Adrenal gland (tissue), 12 donors: Measurements from ENCODE around the gene ZNHIT2. TPM values are rescaled to one million over a fixed set of nuclear protein-coding genes. Genes with fewer than 3 reads are reported as not detected.
A peak's percentile ranks its signal among the peaks of the same experiment; 100 is the strongest.

Experiments
- DNase-seq, 7 donors: peaks; one replicate each; pipeline ENCODE4 v3.0.0-alpha.2; 2019 to 2020
- H3K27ac ChIP-seq, 5 donors: fragments of 200-600 bp; sonication (generic) in 4 of 5; 1 replicate in 3 of 5; 2 replicates in 2 of 5; pipeline versions ENCODE4 v1.5.1 to v1.8.0; 2016 to 2020; ENCODE audit warnings: mild to moderate bottlenecking in 1 of 5
- H3K27me3 ChIP-seq: fragments of 200-600 bp; 2 replicates; pipeline ENCODE4 v1.8.0; 2021
- H3K36me3 ChIP-seq, 2 donors: fragments of 200-600 bp; replicated peaks in 1 of 2; 1 replicate in 1 of 2; 2 replicates in 1 of 2; pipeline versions ENCODE4 v1.5.1 to v1.8.0; 2018 to 2022
- H3K4me1 ChIP-seq, 2 donors: fragments of 200-600 bp; replicated peaks in 1 of 2; 1 replicate in 1 of 2; 2 replicates in 1 of 2; pipeline versions ENCODE4 v1.5.1 to v1.8.0; 2018 to 2021
- H3K4me3 ChIP-seq, 4 donors: fragments of 200-600 bp; sonication (generic) in 3 of 4; one replicate each; pipeline ENCODE4 v1.5.1; 2016 to 2018
- H3K9me3 ChIP-seq, 3 donors: fragments of 200-600 bp; sonication (generic) in 1 of 3; replicated peaks in 1 of 3; 1 replicate in 2 of 3; 2 replicates in 1 of 3; pipeline versions ENCODE4 v1.5.1 to v1.8.0; 2016 to 2021
- POLR2A ChIP-seq, 2 donors: fragments of 450-650 bp; IDR thresholded peaks; one replicate each; pipeline ENCODE4 v1.6.1; 2017; ENCODE audit warnings: antibody characterized with exemption in 2 of 2, mild to moderate bottlenecking in 2 of 2, moderate library complexity in 1 of 2
- WGBS, 4 donors: extraction: QIAGEN DNeasy Blood & Tissue Kit in 2 of 4; methylation state at CpG; one replicate each; pipeline versions ENCODE4 v1.1.5 to v1.1.7; 2013 to 2017; 5-methylcytosine and 5-hydroxymethylcytosine counted together
- intact Hi-C, 2 donors: fragments of 100-400 bp; cut with DNase I; formaldehyde crosslinking; loops; one replicate each; pipeline versions ENCODE4 v1.14.1 to v1.15.0; 2022 to 2023
- polyA plus RNA-seq, 3 donors: library from polyadenylated mRNA; stranded (reverse); fragments of 200-250 nt in 2 of 3; fragments of 350-450 nt in 1 of 3; fragmentation: Illumina TruSeq in 1 of 3; extraction: RNeasy Lipid Tissue Mini Kit (QIAGEN cat#74804) in 1 of 3; gene quantifications; one replicate each; pipeline ENCODE4 v1.2.3, GENCODE V29; 2013 to 2014
- total RNA-seq, 9 donors: library from RNA; depleted of rRNA in 4 of 9; stranded (reverse); fragments of >200 nt in 4 of 9; fragments of 120-200 nt in 1 of 9; fragmentation: NEBNext Ultra II Directional in 1 of 9; extraction: Animal tissue kit (Norgen Biotek cat#: 25700) in 1 of 9; gene quantifications; one replicate each; pipeline versions ENCODE4 v1.1.0 to v1.2.4, GENCODE V29; 2013 to 2023
- TF ChIP-seq, protein P1 (sequence below), 6 experiments: fragments of 450-650 bp in 4 of 6; fragments of 200-600 bp in 2 of 6; sonication (generic) in 1 of 6; IDR thresholded peaks; 1 replicate in 5 of 6; 2 replicates in 1 of 6; pipeline versions ENCODE4 v1.5.1 to v1.8.0; 2016 to 2021; ENCODE audit warnings: antibody characterized with exemption in 6 of 6, mild to moderate bottlenecking in 2 of 6, moderate library complexity in 1 of 6
- donor health status: healthy with polysubstance abuse.
- donor health status: Bipolar disorder and iron deficiency.
- donor health status: DM: yes; HTN: yes; CAD: no.
- donor health status: DM: no; HTN: no; CAD: no.
- donor health status: DM: no; HTN: no; CAD: no.
- donor health status: DM: yes; HTN: yes; CAD: no.

Gene ZNHIT2
- total and polyA plus RNA-seq, 12 donors = 0.48 to 39.8 (median 20.5) TPM

DNA sequence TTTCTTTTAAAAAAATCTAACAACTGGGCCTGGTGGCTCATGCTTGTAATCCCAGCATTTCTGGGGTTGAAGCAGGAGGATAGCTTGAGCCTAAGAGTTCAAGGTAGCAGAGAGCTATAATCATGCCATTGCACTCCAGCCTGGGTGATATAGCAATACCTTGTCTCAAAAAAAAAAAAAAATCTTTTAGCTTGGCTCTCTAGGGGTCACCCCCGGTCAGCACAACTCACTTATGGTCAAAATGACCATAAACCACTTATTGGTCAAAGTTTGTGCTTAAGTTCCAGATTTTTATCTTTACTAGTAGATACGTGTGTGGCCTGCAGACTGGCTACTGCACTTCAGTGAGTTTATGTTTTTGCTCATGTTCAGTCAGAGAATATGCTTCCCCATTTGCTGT is 46.2 kb upstream of the ZNHIT2 start:
- H3K27ac ChIP-seq = no peak overlapping the region
- no peaks in the 10 kb centered on the region for H3K4me1 ChIP-seq
- H3K36me3 ChIP-seq = no peaks in the 10 kb centered on the region
- DNase-seq = no peak
- TF ChIP-seq, protein P1, sequence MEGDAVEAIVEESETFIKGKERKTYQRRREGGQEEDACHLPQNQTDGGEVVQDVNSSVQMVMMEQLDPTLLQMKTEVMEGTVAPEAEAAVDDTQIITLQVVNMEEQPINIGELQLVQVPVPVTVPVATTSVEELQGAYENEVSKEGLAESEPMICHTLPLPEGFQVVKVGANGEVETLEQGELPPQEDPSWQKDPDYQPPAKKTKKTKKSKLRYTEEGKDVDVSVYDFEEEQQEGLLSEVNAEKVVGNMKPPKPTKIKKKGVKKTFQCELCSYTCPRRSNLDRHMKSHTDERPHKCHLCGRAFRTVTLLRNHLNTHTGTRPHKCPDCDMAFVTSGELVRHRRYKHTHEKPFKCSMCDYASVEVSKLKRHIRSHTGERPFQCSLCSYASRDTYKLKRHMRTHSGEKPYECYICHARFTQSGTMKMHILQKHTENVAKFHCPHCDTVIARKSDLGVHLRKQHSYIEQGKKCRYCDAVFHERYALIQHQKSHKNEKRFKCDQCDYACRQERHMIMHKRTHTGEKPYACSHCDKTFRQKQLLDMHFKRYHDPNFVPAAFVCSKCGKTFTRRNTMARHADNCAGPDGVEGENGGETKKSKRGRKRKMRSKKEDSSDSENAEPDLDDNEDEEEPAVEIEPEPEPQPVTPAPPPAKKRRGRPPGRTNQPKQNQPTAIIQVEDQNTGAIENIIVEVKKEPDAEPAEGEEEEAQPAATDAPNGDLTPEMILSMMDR (IDR thresholded peaks at IDR 0.05) = no peak
- TF ChIP-seq POLR2A (IDR thresholded peaks at IDR 0.05) = no peak
- H3K4me3 ChIP-seq = no peak overlapping the region
- WGBS, 4 donors = 74 to 94% (median 93%) methylated on average over 2 of the region's 2 CpGs
- no peaks in the 10 kb centered on the region for H3K9me3 ChIP-seq
- no peaks in the 10 kb centered on the region for H3K27me3 ChIP-seq
- intact Hi-C loops = no loop called here

DNA sequence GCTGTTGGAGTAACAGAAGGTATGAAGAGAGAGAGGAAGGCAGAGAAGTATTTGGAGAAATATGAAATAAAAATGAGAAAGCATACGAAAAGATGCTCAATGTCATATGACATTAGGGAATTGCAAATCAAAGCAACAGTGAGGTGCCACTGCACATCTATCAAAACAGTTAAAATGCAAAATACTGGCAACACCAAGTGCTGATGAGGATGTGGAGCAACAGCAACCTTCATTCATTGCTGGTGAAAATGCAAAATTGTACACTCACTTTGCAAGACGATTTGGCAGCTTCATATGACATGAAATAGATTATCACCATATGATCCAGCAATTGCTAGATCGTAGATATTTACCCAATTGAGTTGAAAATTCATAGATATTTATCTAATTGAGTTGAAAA is 43.1 kb upstream of the ZNHIT2 start:
- TF ChIP-seq, protein P1 (IDR thresholded peaks at IDR 0.05) = no peak
- no peak for TF ChIP-seq POLR2A (IDR thresholded peaks at IDR 0.05)

DNA sequence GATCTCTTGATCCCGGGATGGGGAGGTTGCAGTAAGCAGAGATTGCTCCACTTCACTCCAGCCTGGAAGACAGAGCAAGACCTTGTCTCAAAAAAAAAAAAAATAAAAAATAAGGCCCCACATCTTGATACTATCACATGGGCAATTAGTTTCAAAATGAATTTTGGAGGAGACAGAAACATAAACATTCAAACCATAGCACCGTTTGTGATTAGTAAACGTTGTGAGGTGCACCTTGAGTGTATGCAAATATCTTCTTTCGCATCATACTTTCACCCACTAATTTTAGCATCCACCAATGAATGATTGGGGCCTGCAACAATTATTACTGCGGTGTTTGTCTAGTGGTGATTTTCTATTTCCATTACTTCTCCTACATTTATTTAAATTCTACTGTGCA is 41.5 kb upstream of the ZNHIT2 start:
- no peak for TF ChIP-seq POLR2A (IDR thresholded peaks at IDR 0.05)
- TF ChIP-seq, protein P1 (IDR thresholded peaks at IDR 0.05) = no peak
- Histone ChIP-seq H3K27ac (no peak overlapping the region), H3K4me1 (no peaks in the 10 kb centered on the region), H3K27me3 (no peaks in the 10 kb centered on the region), H3K9me3 (no peaks in the 10 kb centered on the region), H3K36me3 (no peaks in the 10 kb centered on the region), H3K4me3 (no peak overlapping the region)
- WGBS, 4 donors = 68 to 76% (median 72%) methylated on average over 5 of the region's 5 CpGs
- DNase-seq = no peak
- intact Hi-C loops = no loop called here

More for the DNA sequence above, 43.1 kb upstream of the ZNHIT2 start:
- WGBS, 4 donors = 63 to 76% (median 71%) methylated on average over 3 of the region's 3 CpGs
- no peaks in the 10 kb centered on the region for H3K9me3 ChIP-seq
- H3K27me3 ChIP-seq = no peaks in the 10 kb centered on the region
- no peaks in the 10 kb centered on the region for H3K4me1 ChIP-seq
- H3K36me3 ChIP-seq = no peaks in the 10 kb centered on the region
- intact Hi-C loops = no loop called here
- no peak overlapping the region for H3K27ac ChIP-seq
- no peak for DNase-seq
- H3K4me3 ChIP-seq = no peak overlapping the region

DNA sequence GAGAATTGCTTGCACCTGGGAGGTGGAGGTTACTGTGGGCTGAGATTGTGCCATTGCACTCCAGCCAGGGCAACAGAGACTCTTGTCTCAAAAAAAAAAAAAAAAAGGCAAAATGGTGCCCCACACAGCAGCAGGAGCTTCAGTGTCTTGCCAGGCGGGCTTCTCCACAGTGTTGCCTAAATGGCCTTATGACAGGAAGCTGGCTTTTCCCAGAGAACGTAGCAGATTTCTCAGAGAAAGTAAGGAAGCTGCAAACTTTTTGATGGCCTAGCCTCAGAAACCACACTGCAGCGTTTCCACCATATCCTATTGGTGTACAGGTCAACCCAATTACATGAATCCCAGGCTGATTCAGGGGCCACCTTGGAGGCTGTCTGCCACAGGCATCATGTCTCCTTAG is 39.8 kb upstream of the ZNHIT2 start:
- no peaks in the 10 kb centered on the region for H3K9me3 ChIP-seq
- 52 to 88% (median 68%) methylated on average over 3 of the region's 3 CpGs for WGBS, 4 donors
- no peaks in the 10 kb centered on the region for H3K4me1 ChIP-seq
- H3K36me3 ChIP-seq = no peaks in the 10 kb centered on the region
- DNase-seq = peak in 1 of 7 donors; percentile 3
- intact Hi-C loops = no loop called here
- H3K27ac ChIP-seq = no peak overlapping the region
- H3K27me3 ChIP-seq = no peaks in the 10 kb centered on the region
- TF ChIP-seq, protein P1 (IDR thresholded peaks at IDR 0.05) = no peak
- TF ChIP-seq POLR2A (IDR thresholded peaks at IDR 0.05) = no peak
- no peak overlapping the region for H3K4me3 ChIP-seq
